ENCODE results near the gene TK1. TPM values are rescaled to one million over a fixed set of nuclear protein-coding genes. Genes with fewer than 3 reads are reported as not detected.
"Not testable (repeated sequence)": the region's sequence is repeated elsewhere in the genome, so short reads cannot be mapped to it uniquely, and the experiment has no call there.

The TK1 gene
- total RNA-seq, 2 experiments from 2014 or later, result 165 to 173 TPM

GRCh38 chr17:78172249-78173051, 14.4 kb downstream of the TK1 start:
- Mint-ChIP-seq H3K36me3 (ENCODE audit: low read depth) (peaks cover 42% of the 10 kb centered on the region), H3K27me3 (ENCODE audit: low read depth) (no peaks in the 10 kb centered on the region), H3K27ac (peak overlapping the region; percentile 93), H3K9me3 (no peaks in the 10 kb centered on the region), H3K4me3 (no peak overlapping the region), H3K4me1 (ENCODE audit: low read depth) (peaks cover 58% of the 10 kb centered on the region)
- intact Hi-C loops (cut with micrococcal nuclease), result loop anchor here (1.0 kb wide), 1 partner anchor 32 kb away; no protein-coding TSS in a partner anchor
- peak; percentile 26 for DNase-seq
- CTCF ChIA-PET, result interaction anchor here (0.6 kb wide), 1 partner anchor 44 kb away, joined by 3 read pairs; no protein-coding TSS in a partner anchor

GRCh38 chr17:78171591-78172248, 15.1 kb downstream of the TK1 start:
- peaks cover 54% of the 10 kb centered on the region for H3K4me1 Mint-ChIP-seq (ENCODE audit: low read depth)
- H3K9me3 Mint-ChIP-seq; DNase-seq; intact Hi-C loops (cut with micrococcal nuclease); H3K27me3 Mint-ChIP-seq (ENCODE audit: low read depth): not testable (repeated sequence)
- peak overlapping the region; percentile 18 for H3K4me3 Mint-ChIP-seq
- H3K36me3 Mint-ChIP-seq (ENCODE audit: low read depth), result peaks cover 38% of the 10 kb centered on the region
- peak overlapping the region; percentile 93 for H3K27ac Mint-ChIP-seq
- CTCF ChIA-PET, result interaction anchor here (0.6 kb wide), 1 partner anchor 44 kb away, joined by 3 read pairs; no protein-coding TSS in a partner anchor

- intact Hi-C loops (cut with micrococcal nuclease), result no loop called here
- peaks cover 50% of the 10 kb centered on the region for H3K4me1 Mint-ChIP-seq (ENCODE audit: low read depth)
- H3K27ac Mint-ChIP-seq, result peak overlapping the region; percentile 68
- no peaks in the 10 kb centered on the region for H3K9me3 Mint-ChIP-seq
- H3K36me3 Mint-ChIP-seq (ENCODE audit: low read depth), result peaks cover 35% of the 10 kb centered on the region
- CTCF ChIA-PET, result interaction anchor here (0.6 kb wide), 1 partner anchor 99 kb away, joined by 3 read pairs; no protein-coding TSS in a partner anchor
- H3K4me3 Mint-ChIP-seq, result peak overlapping the region; percentile 46
- DNase-seq, result no peak
- H3K27me3 Mint-ChIP-seq (ENCODE audit: low read depth), result no peaks in the 10 kb centered on the region
Measured at GRCh38 chr17:78170692-78171590, 15.9 kb downstream of the TK1 start.

GRCh38 chr17:78168903-78169793, 17.7 kb downstream of the TK1 start:
- Mint-ChIP-seq H3K36me3 (ENCODE audit: low read depth) (peaks cover 23% of the 10 kb centered on the region), H3K27me3 (ENCODE audit: low read depth) (no peaks in the 10 kb centered on the region), H3K27ac (peak overlapping the region; percentile 85), H3K4me3 (peak overlapping the region; percentile 75), H3K4me1 (ENCODE audit: low read depth) (peaks cover 45% of the 10 kb centered on the region), H3K9me3 (no peaks in the 10 kb centered on the region)
- peak; percentile 85 for DNase-seq
- intact Hi-C loops (cut with micrococcal nuclease), result loop anchor here (1.0 to 2.0 kb wide), 3 partner anchors 18 to 39 kb away; partner anchors contain the start of genes AFMID, TK1 and TMC8
- CTCF ChIA-PET, result interaction anchor here (0.7 to 1.5 kb wide), 6 partner anchors 12 to 104 kb away, joined by 3 to 5 read pairs (median 4); partner anchors contain the start of gene TK1

GRCh38 chr17:78168242-78168902, 18.5 kb downstream of the TK1 start, which contains the start of gene SYNGR2:
Gene SYNGR2, plus strand, starts transcription at chr17:78168581. Its CDS starts 36 bp downstream, at chr17:78168617.
- intact Hi-C loops (cut with micrococcal nuclease), result loop anchor here (1.0 to 2.0 kb wide), 3 partner anchors 19 to 38 kb away; partner anchors contain the start of genes AFMID, TK1 and TMC8
- Mint-ChIP-seq H3K4me3 (peak within 1 kb of the TSS; percentile 75), H3K27me3 (ENCODE audit: low read depth) (no peaks in the 10 kb centered on the region), H3K27ac (peak within 1 kb of the TSS; percentile 85), H3K36me3 (ENCODE audit: low read depth) (peaks cover 16% of the 10 kb centered on the region), H3K9me3 (no peaks in the 10 kb centered on the region), H3K4me1 (ENCODE audit: low read depth) (peaks cover 37% of the 10 kb centered on the region)
- CTCF ChIA-PET, result interaction anchor here (0.7 kb wide), 1 partner anchor 104 kb away, joined by 3 read pairs; no protein-coding TSS in a partner anchor
- DNase-seq, result peak; percentile 87

DNA sequence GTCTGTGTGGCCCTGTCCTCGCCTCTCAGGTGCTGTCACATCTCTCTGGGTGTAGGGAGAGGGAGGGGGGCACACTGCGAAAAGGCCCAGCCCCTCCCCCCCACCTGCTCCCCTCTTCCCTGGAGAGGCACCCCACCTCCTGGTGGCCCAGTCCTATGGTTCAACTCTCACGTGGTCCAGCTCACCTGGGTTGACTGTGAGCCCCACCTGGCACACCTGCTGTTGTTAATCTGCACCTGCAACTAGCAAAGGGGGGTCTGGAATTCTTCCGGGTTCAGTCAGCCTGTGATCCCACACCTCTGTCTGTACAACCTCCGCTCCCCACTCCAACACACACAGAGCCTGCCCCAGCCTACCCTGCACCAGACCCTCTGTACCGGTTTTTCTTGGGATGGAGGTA, 20.4 kb downstream of the TK1 start:
- no peaks in the 10 kb centered on the region for H3K27me3 Mint-ChIP-seq (ENCODE audit: low read depth)
- peaks cover 17% of the 10 kb centered on the region for H3K4me1 Mint-ChIP-seq (ENCODE audit: low read depth)
- no peak overlapping the region for H3K4me3 Mint-ChIP-seq
- no peak overlapping the region for H3K27ac Mint-ChIP-seq
- CTCF ChIA-PET, result interaction anchor here (1.0 kb wide), 1 partner anchor 10 kb away, joined by 4 read pairs; no protein-coding TSS in a partner anchor
- peaks cover 3% of the 10 kb centered on the region for H3K36me3 Mint-ChIP-seq (ENCODE audit: low read depth)
- no peak for DNase-seq
- no peaks in the 10 kb centered on the region for H3K9me3 Mint-ChIP-seq
- intact Hi-C loops (cut with micrococcal nuclease), result no loop called here

DNA sequence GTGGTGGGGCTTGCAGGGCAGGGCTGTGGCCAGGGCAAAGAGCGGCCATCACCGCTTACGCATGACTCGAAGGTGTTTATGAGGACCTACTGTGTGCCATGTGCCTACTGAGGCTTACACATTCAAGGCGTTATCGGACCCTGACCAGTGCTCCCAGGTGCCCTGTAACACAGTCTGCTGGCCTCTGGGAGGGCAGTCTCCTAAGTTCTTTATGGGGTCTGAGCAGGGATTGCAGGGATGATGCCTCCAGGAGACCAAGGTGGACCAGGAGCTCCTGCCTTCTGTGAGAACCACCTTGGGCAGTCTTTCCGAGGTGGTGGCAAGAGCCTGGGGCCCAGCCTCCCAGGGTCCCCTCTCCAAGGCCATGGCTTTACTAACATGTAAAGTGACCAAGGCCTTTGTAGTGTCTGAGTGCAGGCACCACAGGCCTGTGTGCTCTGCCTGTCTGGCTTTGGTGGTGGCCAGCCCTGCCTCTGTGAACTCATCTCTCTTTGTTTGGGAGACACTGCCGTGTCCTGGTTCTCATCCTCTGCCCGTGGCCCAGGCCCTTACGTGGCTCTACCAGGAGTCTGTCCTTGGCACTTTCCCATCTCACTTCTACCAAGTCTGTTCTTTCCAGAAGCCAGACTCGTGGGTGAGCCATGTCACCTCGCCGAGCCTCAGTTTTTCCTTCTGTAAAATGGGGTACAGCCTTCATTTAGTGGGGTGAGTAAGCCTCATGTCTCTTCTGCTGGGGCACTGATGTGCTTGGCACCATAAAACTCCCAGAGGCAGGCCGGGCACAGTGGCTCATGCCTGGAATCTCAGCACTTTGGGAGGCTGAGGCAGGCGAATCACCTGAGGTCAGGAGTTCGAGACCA, 21.9 kb downstream of the TK1 start:
- intact Hi-C loops (cut with micrococcal nuclease), result no loop called here
- Mint-ChIP-seq H3K9me3 (no peaks in the 10 kb centered on the region), H3K27me3 (ENCODE audit: low read depth) (no peaks in the 10 kb centered on the region), H3K4me3 (no peak overlapping the region), H3K4me1 (ENCODE audit: low read depth) (peaks cover 7% of the 10 kb centered on the region), H3K27ac (peak overlapping the region; percentile 41), H3K36me3 (ENCODE audit: low read depth) (no peaks in the 10 kb centered on the region)
- CTCF ChIA-PET, result interaction anchor here (0.6 kb wide), 1 partner anchor 29 kb away, joined by 3 read pairs; no protein-coding TSS in a partner anchor
- DNase-seq, result no peak

- H3K4me1 Mint-ChIP-seq (ENCODE audit: low read depth), result peaks cover 8% of the 10 kb centered on the region
- no peak overlapping the region for H3K27ac Mint-ChIP-seq
- no peak overlapping the region for H3K4me3 Mint-ChIP-seq
- intact Hi-C loops (cut with micrococcal nuclease), result no loop called here
- H3K27me3 Mint-ChIP-seq (ENCODE audit: low read depth), result no peaks in the 10 kb centered on the region
- H3K36me3 Mint-ChIP-seq (ENCODE audit: low read depth), result no peaks in the 10 kb centered on the region
- DNase-seq, result no peak
- H3K9me3 Mint-ChIP-seq, result no peaks in the 10 kb centered on the region
- CTCF ChIA-PET, result interaction anchor here (0.6 kb wide), 1 partner anchor 28 kb away, joined by 3 read pairs; no protein-coding TSS in a partner anchor
Measured at GRCh38 chr17:78163881-78164747, 22.7 kb downstream of the TK1 start.

DNA sequence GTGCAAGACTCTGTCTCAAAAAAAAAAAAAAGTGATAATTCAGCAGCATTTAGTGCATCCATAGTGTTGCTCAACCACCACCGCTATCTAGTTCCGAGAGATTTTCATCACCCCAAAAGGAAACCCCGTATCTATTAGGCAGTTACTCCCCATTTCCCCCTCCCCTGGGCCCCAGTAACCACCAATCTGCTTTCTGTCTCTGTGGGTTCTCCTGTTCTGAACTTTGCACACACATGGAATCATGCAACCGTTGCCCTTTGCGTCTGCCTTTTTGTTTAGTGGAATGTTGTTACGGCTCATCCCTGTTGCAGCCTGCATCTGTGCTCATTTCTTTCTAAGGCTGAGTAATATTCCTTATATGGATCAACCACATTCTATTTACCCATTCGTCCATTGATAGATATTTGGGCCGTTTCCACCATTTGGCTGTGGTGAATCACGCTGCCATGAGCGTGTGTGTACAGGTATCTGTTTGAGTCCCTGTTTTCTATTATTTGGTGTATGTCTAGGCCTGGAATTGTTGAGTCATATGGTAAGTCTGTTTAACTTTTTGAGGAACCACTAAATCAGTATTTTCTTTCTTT, 27.2 kb downstream of the TK1 start:
- DNase-seq, result no peak
- Mint-ChIP-seq H3K4me3 (no peak overlapping the region), H3K36me3 (ENCODE audit: low read depth) (no peaks in the 10 kb centered on the region), H3K27me3 (ENCODE audit: low read depth) (no peaks in the 10 kb centered on the region), H3K27ac (peak overlapping the region; percentile 31), H3K4me1 (ENCODE audit: low read depth) (peaks cover 8% of the 10 kb centered on the region), H3K9me3 (no peaks in the 10 kb centered on the region)
- CTCF ChIA-PET, result no interaction called here
- intact Hi-C loops (cut with micrococcal nuclease), result no loop called here

Measured in activated naive CD4-positive, alpha-beta T cell treated with anti-CD3 and anti-CD28 coated beads for 36 hours (primary cell).